ENCODE measurements around the gene HIVEP3. TPM values are rescaled to one million over a fixed set of nuclear protein-coding genes. Genes with fewer than 3 reads are reported as not detected.

Gene HIVEP3
- total RNA-seq, 1 experiment from 2014 or later = 6.0 TPM

GRCh38 chr1:41806472-41807155 is 112.1 kb downstream of the HIVEP3 start:
- no peak for TF ChIP-seq POLR2AphosphoS5 (IDR thresholded peaks at IDR 0.05; ENCODE audit: low read depth, low read length)
- TF ChIP-seq CTCF (IDR thresholded peaks at IDR 0.05) = no peak
- no peak for TF ChIP-seq SIN3A (IDR thresholded peaks at IDR 0.05; ENCODE audit: borderline replicate concordance, insufficient read depth, low read depth, low read length)
- no peak for TF ChIP-seq TCF7L2 (IDR thresholded peaks at IDR 0.05; ENCODE audit: low read depth, low read length)
- no peak for TF ChIP-seq REST (IDR thresholded peaks at IDR 0.05; ENCODE audit: insufficient read depth in 1 of 2, low read depth in 2 of 2, low read length in 1 of 2)
- CTCF ChIA-PET = no interaction called here
- no TSS peak for BruUV-seq (replicated peaks)
- intact Hi-C loops (cut with micrococcal nuclease; ENCODE audit: unreplicated experiment) = no loop called here
- Histone ChIP-seq H3K4me3 (ENCODE audit: low read depth in 2 of 2, low read length in 2 of 2) (no peak overlapping the region), H3K4me1 (ENCODE audit: control insufficient read depth, insufficient read depth, low read length) (no peaks in the 10 kb centered on the region), H3K27ac (ENCODE audit: low read length) (no peak overlapping the region), H3K36me3 (ENCODE audit: control insufficient read depth, insufficient read depth, low read length) (no peaks in the 10 kb centered on the region), H3K27me3 (ENCODE audit: control insufficient read depth, insufficient read depth, low read length) (no peaks in the 10 kb centered on the region), H3K9me3 (ENCODE audit: control insufficient read depth, insufficient read depth, low read depth, low read length) (no peaks in the 10 kb centered on the region)
- DNase-seq (ENCODE audit: low read depth, low spot score) (no peak), ATAC-seq (no peak)
- in situ Hi-C loops (cut with HindIII; ENCODE audit: low pct_unique_long_range_greater_than_20kb, low sequenced_read_pairs) = no loop called here
- POLR2A ChIA-PET = no interaction called here

GRCh38 chr1:41805771-41806471 is 112.8 kb downstream of the HIVEP3 start:
- ATAC-seq = no peak
- H3K27me3 ChIP-seq (ENCODE audit: control insufficient read depth, insufficient read depth, low read length) = no peaks in the 10 kb centered on the region
- in situ Hi-C loops (cut with HindIII; ENCODE audit: low pct_unique_long_range_greater_than_20kb, low sequenced_read_pairs) = no loop called here
- BruUV-seq (replicated peaks) = no TSS peak
- H3K9me3 ChIP-seq (ENCODE audit: control insufficient read depth, insufficient read depth, low read depth, low read length) = no peaks in the 10 kb centered on the region
- ChIA-PET POLR2A (no interaction called here), CTCF (no interaction called here)
- H3K36me3 ChIP-seq (ENCODE audit: control insufficient read depth, insufficient read depth, low read length) = no peaks in the 10 kb centered on the region
- TF ChIP-seq SIN3A (IDR thresholded peaks at IDR 0.05; ENCODE audit: borderline replicate concordance, insufficient read depth, low read depth, low read length) = no peak
- no peak for TF ChIP-seq REST (IDR thresholded peaks at IDR 0.05; ENCODE audit: insufficient read depth in 1 of 2, low read depth in 2 of 2, low read length in 1 of 2)
- TF ChIP-seq POLR2AphosphoS5 (IDR thresholded peaks at IDR 0.05; ENCODE audit: low read depth, low read length) = no peak
- TF ChIP-seq TCF7L2 (IDR thresholded peaks at IDR 0.05; ENCODE audit: low read depth, low read length) = no peak
- TF ChIP-seq CTCF (IDR thresholded peaks at IDR 0.05) = no peak
- intact Hi-C loops (cut with micrococcal nuclease; ENCODE audit: unreplicated experiment) = no loop called here
- H3K4me1 ChIP-seq (ENCODE audit: control insufficient read depth, insufficient read depth, low read length) = no peaks in the 10 kb centered on the region
- no peak overlapping the region for H3K4me3 ChIP-seq (ENCODE audit: low read depth in 2 of 2, low read length in 2 of 2)
- H3K27ac ChIP-seq (ENCODE audit: low read length) = no peak overlapping the region
- no peak for DNase-seq (ENCODE audit: low read depth, low spot score)

Measured in Panc1 (cell line).